DMS 273 (cell line): ENCODE data around the gene SIN3A.
A peak's percentile ranks its signal among the peaks of the same experiment; 100 is the strongest.
"Not testable (repeated sequence)": the region's sequence is repeated elsewhere in the genome, so short reads cannot be mapped to it uniquely, and the experiment has no call there.

Experiments
- DNase-seq: peaks from one replicate; lab custom pipeline; 2025; ENCODE audit not compliant: unreplicated experiment; lab: John Stamatoyannopoulos, UW

Gene SIN3A

GRCh38 chr15:75335705-75336355, 115.7 kb downstream of the SIN3A start, which contains the start of gene COMMD4:
Gene COMMD4, plus strand, starts transcription at chr15:75336063. Its CDS starts 27 bp downstream, at chr15:75336090.
- peak; percentile 97 for DNase-seq

- no peak for DNase-seq
Measured at GRCh38 chr15:75335313-75335704, 116.2 kb downstream of the SIN3A start.

GRCh38 chr15:75333654-75334419, 117.7 kb downstream of the SIN3A start:
- not testable (repeated sequence) for DNase-seq

- not testable (repeated sequence) for DNase-seq
Measured at GRCh38 chr15:75332093-75332492, 119.4 kb downstream of the SIN3A start.

- no peak for DNase-seq
Measured at GRCh38 chr15:75329571-75329970, 121.9 kb downstream of the SIN3A start.

GRCh38 chr15:75328493-75329314, 122.8 kb downstream of the SIN3A start:
- no peak for DNase-seq

- DNase-seq = no peak
Measured at GRCh38 chr15:75327491-75327890, 124.0 kb downstream of the SIN3A start.

- no peak for DNase-seq
Measured at GRCh38 chr15:75327005-75327404, 124.5 kb downstream of the SIN3A start.

- DNase-seq = no peak
Measured at GRCh38 chr15:75325922-75326321, 125.6 kb downstream of the SIN3A start.

- DNase-seq = no peak
Measured at GRCh38 chr15:75321711-75322110, 129.8 kb downstream of the SIN3A start.
